ENCODE measurements around the gene OR7G3.

- TF ChIP-seq POLR2A (IDR thresholded peaks at IDR 0.05): no peak
- TF ChIP-seq POLR2AphosphoS5 (IDR thresholded peaks at IDR 0.05): no peak
These were observed 40.0 kb downstream of the OR7G3 start, which contains the start of gene OR1M1 for GRCh38 chr19:9086761-9087160.
